NCI-H2107 treated with DMSO at 0.1 percent for 48 hours (cell line): Measurements from ENCODE around the gene NANS.

ENCODE experiments used
- DNase-seq: peaks from one replicate; lab custom pipeline; 2025; ENCODE audit not compliant: unreplicated experiment; lab: John Stamatoyannopoulos, UW

The NANS gene

GRCh38 chr9:98130576-98131228 lies 74.2 kb downstream of the NANS start:
- DNase-seq = no peak

GRCh38 chr9:98132158-98132557 lies 75.6 kb downstream of the NANS start:
- DNase-seq = no peak
